IPS DF 6.9 (cell line): ENCODE measurements around the gene SERPINC1.
"Not testable (repeated sequence)": the region's sequence is repeated elsewhere in the genome, so short reads cannot be mapped to it uniquely, and the experiment has no call there.

Source experiments
- DNase-seq: peaks from one replicate; pipeline ENCODE4 v3.0.0-alpha.2; 2013; ENCODE audit warnings: low read depth, low spot score
- H3K27ac ChIP-seq: one replicate; pipeline ENCODE4 v1.5.1; 2013; ENCODE audit warnings: low read length, control low read depth
- H3K27me3 ChIP-seq: 2 replicates; pipeline ENCODE4 v1.6.1; 2013; ENCODE audit warnings: mild to moderate bottlenecking, low read length; ENCODE audit not compliant: control insufficient read depth, insufficient read depth
- H3K36me3 ChIP-seq: 2 replicates; pipeline ENCODE4 v1.6.1; 2013; ENCODE audit warnings: low read length; ENCODE audit not compliant: control insufficient read depth, insufficient read depth
- H3K4me1 ChIP-seq: 2 replicates; pipeline ENCODE4 v1.6.1; 2013; ENCODE audit warnings: low read length; ENCODE audit not compliant: control insufficient read depth, insufficient read depth
- H3K4me3 ChIP-seq: 2 replicates; pipeline ENCODE4 v1.5.1; 2013; ENCODE audit warnings: mild to moderate bottlenecking, low read length
- H3K9me3 ChIP-seq: 2 replicates; pipeline ENCODE4 v1.6.1; 2013; ENCODE audit warnings: low read length, inconsistent platforms; ENCODE audit not compliant: control insufficient read depth, insufficient read depth
- WGBS: extraction: QIAGEN DNeasy Blood & Tissue Kit; methylation state at CpG from one replicate; pipeline ENCODE4 v1.1.7; 2013; ENCODE audit warnings: mixed read lengths, missing lambda C conversion rate; ENCODE audit not compliant: insufficient read length, insufficient coverage; 5-methylcytosine and 5-hydroxymethylcytosine counted together

SERPINC1 gene

DNA sequence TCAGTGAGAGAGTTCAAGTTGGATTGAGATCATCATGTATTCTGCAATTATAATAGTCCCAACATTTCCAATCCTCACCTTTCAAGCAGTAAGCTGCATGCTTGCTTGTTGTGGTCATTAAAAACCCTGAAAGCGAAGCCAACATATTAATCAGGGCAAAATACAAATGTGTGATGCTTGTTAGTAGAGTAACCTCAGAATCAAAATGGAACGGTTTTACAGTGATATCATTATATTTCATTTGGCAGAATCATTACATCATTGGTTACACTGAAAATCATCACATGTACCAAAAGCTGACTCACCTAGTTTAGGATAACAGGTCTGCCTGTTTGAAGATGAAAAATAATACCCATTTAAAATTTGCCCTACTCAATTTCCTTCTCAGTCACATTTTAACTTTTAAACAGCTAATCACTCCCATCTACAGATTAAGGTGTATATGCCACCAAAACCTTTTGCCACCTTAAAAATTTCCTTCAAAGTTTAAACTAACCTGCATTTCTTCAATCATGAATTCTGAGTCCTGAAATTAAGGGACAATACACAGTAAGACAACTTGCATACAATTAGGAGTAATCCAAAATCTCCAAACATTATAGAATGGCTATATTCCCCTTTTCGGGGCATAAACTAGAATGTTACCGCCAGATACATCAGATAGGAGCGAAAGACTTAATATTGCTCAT, 52.8 kb downstream of the SERPINC1 start:
- H3K9me3 ChIP-seq, result no peaks in the 10 kb centered on the region
- H3K27ac ChIP-seq, result no peak overlapping the region
- no peaks in the 10 kb centered on the region for H3K27me3 ChIP-seq
- no peak overlapping the region for H3K4me3 ChIP-seq
- peaks cover 39% of the 10 kb centered on the region; the same call in 1 of the 2 replicates for H3K36me3 ChIP-seq
- DNase-seq, result no peak
- no CpG with 5 or more reads among the region's 5 CpGs for WGBS
- no peaks in the 10 kb centered on the region for H3K4me1 ChIP-seq

DNA sequence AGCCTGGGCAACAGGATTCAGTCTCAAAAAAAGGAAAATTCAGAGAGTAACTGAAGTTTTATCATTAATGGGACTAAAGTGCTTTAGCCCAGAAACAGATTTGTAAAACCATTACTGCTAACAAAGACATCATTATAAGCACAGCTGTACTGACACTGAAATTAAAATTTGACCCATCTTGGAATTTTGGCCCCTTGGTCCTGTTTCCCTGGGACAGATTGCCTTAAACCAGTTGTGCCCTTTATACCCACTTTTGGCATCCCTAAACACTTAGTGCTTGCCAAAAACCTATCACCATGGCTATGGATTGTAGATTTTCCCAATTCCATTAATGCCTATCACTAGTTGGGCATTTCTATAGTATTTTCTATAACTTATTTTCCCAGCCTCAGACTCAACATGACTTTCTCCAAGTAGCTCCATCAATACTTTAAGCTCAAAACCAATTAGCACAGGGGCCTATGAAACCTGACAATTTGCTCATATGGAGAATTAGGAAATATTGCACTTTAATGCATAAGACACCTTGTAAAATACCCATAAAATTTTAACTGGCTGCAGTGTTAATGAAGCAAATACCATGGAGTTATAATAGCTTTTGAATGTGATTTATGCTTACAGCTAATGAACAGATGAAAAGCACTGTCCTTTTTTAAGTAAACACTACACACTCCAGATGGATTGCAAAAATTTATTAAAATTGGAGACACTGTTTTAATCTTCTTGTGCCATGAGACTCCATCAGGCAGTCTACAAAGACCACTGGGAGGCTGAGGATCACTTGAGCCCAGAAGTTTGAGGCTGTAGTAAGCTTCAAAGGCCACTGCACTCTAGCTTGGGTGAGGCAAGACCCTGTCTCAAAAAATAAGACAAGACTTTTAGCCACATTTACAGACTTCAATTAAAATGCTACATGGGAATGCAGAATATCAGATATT, 53.6 kb downstream of the SERPINC1 start:
- no peaks in the 10 kb centered on the region for H3K27me3 ChIP-seq
- no peak for DNase-seq
- peaks cover 39% of the 10 kb centered on the region; the same call in 1 of the 2 replicates for H3K36me3 ChIP-seq
- no peak overlapping the region for H3K27ac ChIP-seq
- H3K4me3 ChIP-seq, result no peak overlapping the region
- H3K9me3 ChIP-seq, result no peaks in the 10 kb centered on the region
- H3K4me1 ChIP-seq, result no peaks in the 10 kb centered on the region

DNA sequence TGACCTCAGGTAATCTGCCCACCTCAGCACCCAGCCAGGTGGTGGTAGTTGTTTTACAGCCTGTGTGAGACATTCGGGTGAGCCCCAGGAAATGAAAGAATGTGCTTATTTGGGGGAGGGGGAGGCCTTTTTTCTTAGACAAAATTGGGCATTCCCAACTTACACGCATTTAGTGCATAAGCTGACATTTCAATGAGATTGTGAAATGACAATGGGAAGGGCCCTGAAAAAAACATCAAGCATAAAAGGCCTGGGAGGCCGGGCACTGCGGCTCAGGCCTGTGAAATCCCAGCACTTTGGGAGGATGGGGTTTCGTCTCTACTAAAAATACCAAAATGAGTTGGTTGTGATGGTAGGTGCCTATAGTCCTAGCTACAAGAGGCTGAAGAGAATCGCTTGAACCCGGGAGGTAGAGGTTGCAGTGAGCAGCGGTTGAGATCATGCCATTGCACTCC, 54.3 kb downstream of the SERPINC1 start:
- WGBS, result no CpG with 5 or more reads among the region's 8 CpGs
- H3K27me3 ChIP-seq, result no peaks in the 10 kb centered on the region
- H3K4me1 ChIP-seq, result no peaks in the 10 kb centered on the region
- peaks cover 39% of the 10 kb centered on the region; the same call in 1 of the 2 replicates for H3K36me3 ChIP-seq
- H3K27ac ChIP-seq, result no peak overlapping the region
- H3K9me3 ChIP-seq, result no peaks in the 10 kb centered on the region
- no peak overlapping the region for H3K4me3 ChIP-seq
- no peak for DNase-seq

DNA sequence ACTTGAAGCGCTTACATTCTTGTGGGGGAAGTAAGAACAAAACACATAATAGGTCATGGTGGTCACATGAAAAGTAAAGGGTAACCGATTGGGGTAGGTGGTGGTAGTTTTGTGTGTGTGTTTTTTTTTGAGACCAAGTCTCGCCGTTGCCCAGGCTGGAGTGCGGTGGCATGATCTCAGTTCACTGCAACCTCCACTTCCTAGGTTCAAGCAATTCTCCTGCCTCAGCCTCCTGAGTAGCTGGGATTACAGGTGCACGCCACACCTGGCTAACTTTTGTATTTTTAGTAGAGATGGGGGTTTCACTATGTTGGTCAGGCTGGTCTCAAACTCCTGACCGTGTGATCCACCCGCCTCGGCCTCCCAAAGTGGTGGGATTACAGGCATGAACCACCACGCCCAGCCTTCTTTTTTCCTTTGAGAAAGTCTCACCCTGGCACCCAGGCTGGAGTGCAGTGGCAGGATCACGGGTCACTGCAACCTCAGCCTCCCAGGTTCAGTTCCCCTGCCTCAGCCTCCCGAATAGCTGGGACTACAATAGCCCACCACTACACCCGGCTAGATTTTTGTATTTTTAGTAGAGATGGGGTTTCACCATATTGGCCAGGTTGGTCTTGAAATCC, 54.9 kb downstream of the SERPINC1 start:
- H3K4me3 ChIP-seq, DNase-seq, H3K27me3 ChIP-seq, H3K27ac ChIP-seq, H3K4me1 ChIP-seq, H3K9me3 ChIP-seq: not testable (repeated sequence)
- peaks cover 42% of the 10 kb centered on the region; the same call in 1 of the 2 replicates for H3K36me3 ChIP-seq
- WGBS, result no CpG with 5 or more reads among the region's 13 CpGs

DNA sequence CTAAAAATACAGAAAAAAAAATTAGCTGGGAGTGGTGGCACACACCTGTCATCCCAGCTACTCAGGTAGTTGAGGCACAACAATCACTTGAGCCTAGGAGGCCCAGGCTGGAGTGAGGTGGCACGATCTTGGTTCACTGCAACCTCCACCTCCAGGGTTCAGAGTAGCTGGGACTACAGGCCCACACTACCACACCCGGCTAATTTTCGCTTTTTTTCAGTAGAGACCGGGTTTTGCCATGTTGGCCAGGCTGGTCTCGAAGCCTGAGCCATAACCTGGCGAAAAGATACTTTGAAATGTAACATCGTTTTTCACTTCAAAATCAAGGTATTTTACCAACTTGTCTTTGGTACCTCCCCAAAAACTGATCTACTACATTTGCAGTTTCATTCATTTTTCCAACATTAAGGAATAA, 55.4 kb downstream of the SERPINC1 start:
- peaks cover 37% of the 10 kb centered on the region; the same call in 1 of the 2 replicates for H3K36me3 ChIP-seq
- H3K27me3 ChIP-seq, result no peaks in the 10 kb centered on the region
- no CpG with 5 or more reads among the region's 7 CpGs for WGBS
- DNase-seq, result no peak
- no peaks in the 10 kb centered on the region for H3K9me3 ChIP-seq
- H3K27ac ChIP-seq, result no peak overlapping the region
- H3K4me3 ChIP-seq, result no peak overlapping the region
- no peaks in the 10 kb centered on the region for H3K4me1 ChIP-seq

DNA sequence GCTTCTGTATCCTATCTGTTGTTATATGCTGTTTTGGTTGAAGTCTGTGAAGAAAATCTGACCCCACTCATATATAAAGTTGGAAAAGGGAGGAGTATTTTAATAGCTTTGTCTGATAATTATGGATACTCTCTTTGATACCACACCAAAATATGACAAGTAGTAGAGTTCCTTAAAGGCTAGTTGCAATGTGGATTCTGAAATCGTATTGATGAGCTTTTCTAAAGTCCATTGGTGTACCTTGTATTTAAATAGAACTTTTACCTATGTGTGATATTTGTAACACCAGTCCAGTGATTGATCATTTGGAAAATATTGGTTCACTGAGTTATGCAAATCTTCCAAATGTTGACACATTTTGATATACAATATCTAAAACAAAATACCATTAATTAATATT, 57.1 kb downstream of the SERPINC1 start:
- H3K27ac ChIP-seq, result no peak overlapping the region

DNA sequence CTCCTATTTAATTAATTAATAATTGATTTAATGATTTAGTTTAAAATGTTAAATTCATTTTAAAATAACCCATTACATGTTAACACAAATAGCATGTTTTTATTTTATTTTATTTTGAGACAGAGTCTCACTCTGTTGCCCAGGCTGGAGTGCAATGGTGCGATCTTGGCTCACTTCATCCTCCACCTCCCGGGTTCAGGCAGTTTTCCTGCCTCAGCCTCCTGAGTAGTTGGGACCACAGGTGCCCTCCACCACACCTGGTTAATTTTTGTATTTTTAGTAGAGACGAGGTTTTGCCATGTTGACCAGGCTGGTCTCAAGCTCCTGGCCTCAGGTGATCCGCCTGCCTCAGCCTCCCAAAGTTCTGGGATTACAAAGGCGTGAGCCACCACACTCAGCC, 57.6 kb downstream of the SERPINC1 start:
- not testable (repeated sequence) for H3K4me1 ChIP-seq, DNase-seq, H3K27ac ChIP-seq, H3K27me3 ChIP-seq, H3K4me3 ChIP-seq, H3K9me3 ChIP-seq
- peaks cover 17% of the 10 kb centered on the region; the same call in 1 of the 2 replicates for H3K36me3 ChIP-seq
- no CpG with 5 or more reads among the region's 5 CpGs for WGBS

More for the DNA sequence above, 57.1 kb downstream of the SERPINC1 start:
- no CpG with 5 or more reads among the region's 1 CpG for WGBS
- DNase-seq, result no peak
- Histone ChIP-seq H3K4me3 (no peak overlapping the region), H3K27me3 (no peaks in the 10 kb centered on the region), H3K36me3 (peaks cover 22% of the 10 kb centered on the region; the same call in 1 of the 2 replicates), H3K9me3 (no peaks in the 10 kb centered on the region), H3K4me1 (no peaks in the 10 kb centered on the region)

DNA sequence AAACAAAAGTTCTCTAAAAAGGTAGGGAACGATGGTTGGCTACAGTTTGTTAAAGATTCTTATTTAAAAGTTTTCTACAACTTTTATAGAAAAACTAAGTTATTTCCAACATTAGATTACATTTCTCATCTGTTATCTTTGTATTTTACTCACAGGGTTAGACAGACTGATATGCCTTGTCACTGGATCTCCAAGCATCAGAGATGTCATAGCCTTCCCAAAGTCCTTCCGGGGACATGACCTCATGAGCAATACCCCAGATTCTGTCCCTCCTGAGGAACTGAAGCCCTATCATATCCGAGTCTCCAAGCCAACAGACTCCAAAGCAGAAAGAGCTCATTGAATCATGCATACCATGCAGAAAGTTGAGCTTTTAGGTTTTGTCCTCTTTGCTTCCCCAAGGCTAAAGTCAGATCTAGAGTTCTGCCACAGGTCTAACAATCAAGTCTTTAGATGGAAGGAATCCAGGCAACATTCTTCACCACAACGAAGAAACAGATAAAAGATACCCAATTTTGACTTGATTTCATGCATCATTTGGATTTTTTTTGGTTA, 59.7 kb downstream of the SERPINC1 start:
- H3K4me3 ChIP-seq, result no peak overlapping the region
- no peaks in the 10 kb centered on the region for H3K27me3 ChIP-seq
- H3K27ac ChIP-seq, result no peak overlapping the region
- WGBS, result no CpG with 5 or more reads among the region's 4 CpGs
- H3K4me1 ChIP-seq, result peaks cover 4% of the 10 kb centered on the region
- peaks cover 3% of the 10 kb centered on the region; the same call in 1 of the 2 replicates for H3K36me3 ChIP-seq
- no peaks in the 10 kb centered on the region for H3K9me3 ChIP-seq
- DNase-seq, result no peak

DNA sequence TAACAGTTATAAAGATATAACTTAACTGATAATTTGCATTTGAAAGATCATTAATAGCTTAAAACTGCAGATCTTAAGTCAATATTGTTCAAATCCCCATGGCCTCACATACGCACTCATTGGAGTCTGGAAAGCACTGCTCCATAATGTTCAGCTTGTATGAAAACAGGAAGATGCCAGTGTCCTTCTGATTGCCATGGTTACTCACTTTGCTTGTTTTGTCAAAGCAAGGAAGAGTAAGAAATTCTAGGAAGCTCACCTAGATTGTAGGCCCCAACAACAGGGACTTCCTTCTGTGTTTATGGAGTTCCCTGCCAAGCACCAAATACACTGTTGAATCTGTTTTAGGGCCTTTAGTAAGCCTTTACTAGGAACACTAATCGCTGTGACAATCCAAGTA, 60.2 kb downstream of the SERPINC1 start:
- DNase-seq, result no peak
- peaks cover 4% of the 10 kb centered on the region for H3K4me1 ChIP-seq
- H3K9me3 ChIP-seq, result no peaks in the 10 kb centered on the region
- no peaks in the 10 kb centered on the region for H3K27me3 ChIP-seq
- no CpG with 5 or more reads among the region's 2 CpGs for WGBS
- H3K4me3 ChIP-seq, result no peak overlapping the region
- H3K36me3 ChIP-seq, result peaks cover 3% of the 10 kb centered on the region; the same call in 1 of the 2 replicates
- H3K27ac ChIP-seq, result no peak overlapping the region

DNA sequence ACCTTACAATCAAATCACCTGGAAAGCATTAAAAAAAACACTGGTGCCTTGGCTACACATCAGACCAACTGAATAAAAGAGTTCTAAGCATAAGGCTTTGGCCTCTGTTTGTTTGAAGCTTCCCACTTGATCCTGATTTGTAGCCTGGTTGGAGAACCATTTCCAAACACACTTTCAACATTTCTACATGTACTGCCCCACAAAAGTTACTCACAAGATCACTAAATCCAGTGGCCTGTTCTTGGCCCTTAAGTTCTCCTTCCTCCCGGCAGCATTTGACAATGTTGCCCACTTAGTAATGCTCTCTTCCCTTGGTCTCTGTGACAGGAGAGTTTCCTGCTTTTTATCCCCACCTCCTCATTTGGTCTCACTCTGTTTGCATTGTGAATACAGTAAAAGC, 61.1 kb downstream of the SERPINC1 start:
- no peak for DNase-seq
- no CpG with 5 or more reads among the region's 1 CpG for WGBS
- Histone ChIP-seq H3K4me1 (peaks cover 4% of the 10 kb centered on the region), H3K36me3 (peaks cover 3% of the 10 kb centered on the region; the same call in 1 of the 2 replicates), H3K9me3 (no peaks in the 10 kb centered on the region), H3K27ac (no peak overlapping the region), H3K4me3 (no peak overlapping the region), H3K27me3 (no peaks in the 10 kb centered on the region)
